Upper lobe of right lung (tissue), 1 donor: ENCODE results near the gene YBX1. TPM values are rescaled to one million over a fixed set of nuclear protein-coding genes. Genes with fewer than 3 reads are reported as not detected.

ENCODE experiments used
- ATAC-seq: fragments of 200-7000 bp; cut with Tn5 transposase; one replicate; pipeline ENCODE4 v1.9.1; 2020; ENCODE audit warnings: mild to moderate bottlenecking, moderate library complexity
- DNase-seq: peaks from one replicate; pipeline ENCODE4 v3.0.0-alpha.2; 2020
- H3K27ac ChIP-seq: fragments of 200-600 bp; one replicate; pipeline ENCODE4 v1.8.0; 2022
- H3K27me3 ChIP-seq: fragments of 200-600 bp; one replicate; pipeline ENCODE4 v1.8.0; 2022; ENCODE audit warnings: mild to moderate bottlenecking
- H3K36me3 ChIP-seq: fragments of 200-600 bp; one replicate; pipeline ENCODE4 v1.8.0; 2022
- H3K4me1 ChIP-seq: fragments of 200-600 bp; one replicate; pipeline ENCODE4 v1.8.0; 2022
- H3K4me3 ChIP-seq: fragments of 200-600 bp; one replicate; pipeline ENCODE4 v1.8.0; 2022; ENCODE audit warnings: mild to moderate bottlenecking
- H3K9me3 ChIP-seq: fragments of 200-600 bp; one replicate; pipeline ENCODE4 v1.8.0; 2022
- intact Hi-C: fragments of 100-400 bp; cut with DNase I; formaldehyde crosslinking; loops from one replicate; pipeline ENCODE4 v1.11.0; 2022
- total RNA-seq: library from RNA; stranded (reverse); fragmentation: NEBNext Ultra II Directional; extraction: Animal tissue kit (Norgen Biotek cat#: 25700); gene quantifications from one replicate; pipeline ENCODE4 v1.2.1, GENCODE V29; 2021
- TF ChIP-seq, protein P1 (sequence below): fragments of 200-600 bp; IDR thresholded peaks from one replicate; pipeline ENCODE4 v1.8.0; 2022; ENCODE audit warnings: antibody characterized with exemption
- donor health status: DM: no; HTN: yes; CAD: no; lungs with severe emphysema.

The YBX1 gene
- total RNA-seq, 1 donor from 2014 or later, result 478 TPM

DNA sequence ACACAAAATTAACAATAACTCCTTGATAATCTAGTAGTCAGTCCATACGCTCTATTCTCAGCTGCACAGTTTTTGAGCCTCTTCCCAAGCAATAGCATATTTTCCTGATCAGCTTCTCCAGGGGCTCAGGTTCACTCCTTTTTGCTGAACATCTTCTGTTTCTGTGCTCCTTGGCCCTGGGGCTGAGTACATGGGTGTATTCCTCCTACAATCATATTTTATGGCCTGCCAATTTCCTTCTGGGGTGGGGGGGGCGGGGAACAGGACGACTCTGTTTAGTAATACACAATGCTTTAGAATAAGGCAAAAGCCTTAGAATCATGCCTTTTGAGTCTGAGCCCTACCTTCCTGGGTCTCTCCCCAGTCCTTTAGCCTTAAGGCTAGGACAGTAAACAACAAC, 49.4 kb downstream of the YBX1 start:
- no peak for DNase-seq
- no peak for ATAC-seq
- TF ChIP-seq, protein P1, sequence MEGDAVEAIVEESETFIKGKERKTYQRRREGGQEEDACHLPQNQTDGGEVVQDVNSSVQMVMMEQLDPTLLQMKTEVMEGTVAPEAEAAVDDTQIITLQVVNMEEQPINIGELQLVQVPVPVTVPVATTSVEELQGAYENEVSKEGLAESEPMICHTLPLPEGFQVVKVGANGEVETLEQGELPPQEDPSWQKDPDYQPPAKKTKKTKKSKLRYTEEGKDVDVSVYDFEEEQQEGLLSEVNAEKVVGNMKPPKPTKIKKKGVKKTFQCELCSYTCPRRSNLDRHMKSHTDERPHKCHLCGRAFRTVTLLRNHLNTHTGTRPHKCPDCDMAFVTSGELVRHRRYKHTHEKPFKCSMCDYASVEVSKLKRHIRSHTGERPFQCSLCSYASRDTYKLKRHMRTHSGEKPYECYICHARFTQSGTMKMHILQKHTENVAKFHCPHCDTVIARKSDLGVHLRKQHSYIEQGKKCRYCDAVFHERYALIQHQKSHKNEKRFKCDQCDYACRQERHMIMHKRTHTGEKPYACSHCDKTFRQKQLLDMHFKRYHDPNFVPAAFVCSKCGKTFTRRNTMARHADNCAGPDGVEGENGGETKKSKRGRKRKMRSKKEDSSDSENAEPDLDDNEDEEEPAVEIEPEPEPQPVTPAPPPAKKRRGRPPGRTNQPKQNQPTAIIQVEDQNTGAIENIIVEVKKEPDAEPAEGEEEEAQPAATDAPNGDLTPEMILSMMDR, result no peak
- intact Hi-C loops, result no loop called here
- H3K4me1 ChIP-seq, result no peaks in the 10 kb centered on the region
- no peak overlapping the region for H3K4me3 ChIP-seq
- H3K27me3 ChIP-seq, result no peaks in the 10 kb centered on the region
- no peaks in the 10 kb centered on the region for H3K36me3 ChIP-seq
- no peaks in the 10 kb centered on the region for H3K9me3 ChIP-seq
- H3K27ac ChIP-seq, result no peak overlapping the region

DNA sequence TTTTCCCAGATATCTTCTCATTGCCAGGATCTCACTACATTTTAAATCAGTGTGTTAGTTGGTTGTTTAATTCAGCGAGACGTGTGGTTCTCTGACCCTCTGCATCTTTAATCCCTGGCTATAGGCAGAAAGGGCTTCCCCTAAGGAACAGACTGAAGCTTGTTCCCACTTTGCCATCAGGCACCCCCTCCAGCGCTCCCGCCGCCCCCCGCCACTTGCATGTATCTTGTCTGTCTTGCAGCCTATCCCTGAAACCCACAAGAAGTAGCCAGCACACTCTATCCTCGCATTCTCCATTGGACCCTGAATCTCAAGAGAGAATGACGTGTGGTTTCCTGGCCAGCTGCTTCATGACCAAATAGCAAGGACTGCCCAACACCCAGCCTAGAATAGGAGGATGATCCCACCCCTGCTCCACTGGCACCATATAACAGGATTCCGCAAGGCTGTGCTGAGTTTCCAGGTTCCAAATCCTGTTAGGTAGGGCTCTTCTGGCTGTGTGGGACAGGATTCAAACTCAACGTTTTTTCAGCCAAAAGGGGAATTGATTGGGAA, 50.0 kb downstream of the YBX1 start:
- DNase-seq, result no peak
- H3K36me3 ChIP-seq, result no peaks in the 10 kb centered on the region
- H3K4me1 ChIP-seq, result no peaks in the 10 kb centered on the region
- H3K27ac ChIP-seq, result no peak overlapping the region
- TF ChIP-seq, protein P1, result no peak
- H3K4me3 ChIP-seq, result no peak overlapping the region
- intact Hi-C loops, result no loop called here
- H3K9me3 ChIP-seq, result no peaks in the 10 kb centered on the region
- no peak for ATAC-seq
- H3K27me3 ChIP-seq, result no peaks in the 10 kb centered on the region

DNA sequence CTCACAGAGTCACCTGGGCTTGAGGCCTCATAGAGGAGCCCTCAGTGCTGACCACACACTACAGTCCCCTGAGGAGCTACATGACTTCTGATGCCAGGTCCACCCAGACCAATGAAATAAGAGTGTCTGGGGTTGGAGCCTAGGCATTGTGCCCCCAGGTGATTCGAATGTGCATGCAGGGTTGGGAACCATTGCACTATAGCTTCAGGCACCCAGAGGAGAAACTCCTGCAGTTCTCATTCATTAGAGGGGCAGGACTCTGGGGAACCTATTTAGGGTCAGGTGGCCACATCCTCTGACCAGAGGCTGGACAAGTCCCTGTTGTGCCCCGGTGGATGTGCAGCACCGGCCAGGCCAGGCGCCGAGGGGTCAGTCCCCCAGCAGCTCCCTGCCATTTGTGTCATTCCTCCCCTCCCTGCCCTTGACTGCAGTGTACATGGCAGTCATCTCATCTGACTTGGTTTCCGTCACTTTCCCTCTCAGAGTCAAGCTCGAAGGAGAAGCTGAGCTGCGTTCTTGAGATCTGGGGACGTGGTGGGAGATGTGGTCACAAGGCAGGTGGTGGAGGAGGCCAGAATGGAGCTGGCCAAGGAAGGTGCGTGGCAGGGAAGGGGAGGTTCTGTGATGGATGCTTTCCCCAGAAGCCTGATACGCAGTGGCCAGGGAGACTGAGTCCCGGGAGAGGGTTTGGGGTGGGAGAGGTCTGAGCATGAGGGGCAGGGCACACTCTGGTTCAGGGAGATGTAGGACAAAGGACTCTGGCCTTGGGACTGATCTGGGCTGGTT, 51.4 kb downstream of the YBX1 start:
- Histone ChIP-seq H3K27me3 (no peaks in the 10 kb centered on the region), H3K4me1 (no peaks in the 10 kb centered on the region), H3K36me3 (no peaks in the 10 kb centered on the region), H3K9me3 (no peaks in the 10 kb centered on the region), H3K4me3 (no peak overlapping the region), H3K27ac (no peak overlapping the region)
- intact Hi-C loops, result no loop called here
- no peak for ATAC-seq
- DNase-seq, result no peak
- TF ChIP-seq, protein P1, result no peak

DNA sequence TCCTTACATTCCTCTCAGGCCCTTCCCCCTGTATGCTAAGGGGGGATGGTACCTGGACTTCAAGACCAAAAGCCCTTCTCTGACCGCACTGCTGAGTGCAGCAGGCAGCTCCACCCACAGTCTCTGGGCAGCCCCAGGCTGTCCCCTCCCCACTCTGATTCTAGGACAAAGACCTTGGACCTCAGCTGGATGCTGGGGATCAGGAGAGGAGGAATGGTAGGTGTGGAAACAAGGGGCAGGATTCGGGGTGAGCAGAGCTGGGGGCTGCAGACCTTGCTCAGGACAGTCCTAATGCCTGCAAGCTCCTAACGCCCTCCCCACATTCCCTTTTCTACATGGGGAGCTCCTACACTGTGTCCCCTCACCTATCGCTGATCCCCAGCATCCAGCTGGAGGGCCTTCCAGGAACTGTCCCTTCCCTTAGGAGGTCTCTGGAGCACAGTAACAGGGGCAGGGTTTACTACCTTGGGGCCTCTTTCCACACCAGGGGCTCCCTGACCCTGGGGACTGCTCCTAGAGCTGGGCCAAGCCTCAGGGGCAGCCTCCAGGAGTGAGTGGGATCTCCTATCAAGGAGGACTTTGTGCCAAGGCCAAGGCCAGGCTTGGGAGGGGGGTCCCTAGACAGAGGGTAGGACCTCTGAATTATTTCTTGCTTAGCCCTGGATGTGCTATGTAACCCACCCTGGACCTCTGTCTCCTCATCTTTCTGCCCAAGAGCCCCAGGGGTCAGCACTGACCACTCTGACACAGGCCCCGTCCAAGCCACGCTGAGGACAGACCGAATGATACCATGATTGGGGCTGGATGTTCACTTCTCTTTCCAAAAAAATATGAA, 52.2 kb downstream of the YBX1 start:
- no peaks in the 10 kb centered on the region for H3K4me1 ChIP-seq
- H3K36me3 ChIP-seq, result no peaks in the 10 kb centered on the region
- no peak overlapping the region for H3K4me3 ChIP-seq
- ATAC-seq (no peak), DNase-seq (no peak)
- H3K9me3 ChIP-seq, result no peaks in the 10 kb centered on the region
- no peak overlapping the region for H3K27ac ChIP-seq
- TF ChIP-seq, protein P1, result no peak
- no peaks in the 10 kb centered on the region for H3K27me3 ChIP-seq
- intact Hi-C loops, result no loop called here

DNA sequence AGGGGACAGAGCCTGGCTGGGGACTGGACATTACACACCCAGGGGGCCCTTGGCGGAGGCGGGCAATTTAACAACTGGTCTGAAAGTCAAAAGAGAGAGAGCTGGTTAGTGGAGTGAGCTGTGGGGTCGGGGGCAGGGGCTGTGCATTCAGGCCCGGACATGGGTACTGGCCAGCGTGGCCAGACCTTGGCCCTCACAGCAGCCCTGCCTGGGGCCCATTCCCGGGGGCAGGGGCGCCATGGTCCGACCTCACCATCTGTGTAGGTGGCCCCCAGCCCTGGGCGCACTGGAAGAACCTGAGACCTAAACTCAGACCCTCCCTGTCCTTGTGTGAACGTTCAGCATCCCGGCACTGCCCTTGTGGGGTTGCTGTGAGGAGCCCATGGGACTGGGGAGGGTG, 52.8 kb downstream of the YBX1 start:
- Histone ChIP-seq H3K27me3 (no peaks in the 10 kb centered on the region), H3K4me1 (no peaks in the 10 kb centered on the region), H3K36me3 (no peaks in the 10 kb centered on the region), H3K27ac (no peak overlapping the region), H3K4me3 (no peak overlapping the region), H3K9me3 (no peaks in the 10 kb centered on the region)
- intact Hi-C loops, result no loop called here
- no peak for ATAC-seq
- TF ChIP-seq, protein P1, result no peak
- DNase-seq, result no peak
